ENCODE measurements around the gene KIRREL3.

- TF ChIP-seq CTCF (IDR thresholded peaks at IDR 0.05) (no peak), POLR2A (IDR thresholded peaks at IDR 0.05) (no peak)
These were observed 586.6 kb downstream of the KIRREL3 start for GRCh38 chr11:126413843-126414405.

All from esophagus squamous epithelium (tissue), 4 donors.